ENCODE results near the gene SH3RF3. TPM values are rescaled to one million over a fixed set of nuclear protein-coding genes. Genes with fewer than 3 reads are reported as not detected.

SH3RF3 gene
- total RNA-seq, 1 donor from 2014 or later = 7.3 TPM

GRCh38 chr2:109320195-109320922, 191.4 kb downstream of the SH3RF3 start:
- Histone ChIP-seq H3K36me3 (ENCODE audit: insufficient read depth, low read length) (no peaks in the 10 kb centered on the region), H3K9ac (ENCODE audit: low read length) (no peak overlapping the region), H3K27ac (ENCODE audit: low read depth, low read length) (no peak overlapping the region), H3K27me3 (ENCODE audit: insufficient read depth, low read length) (no peaks in the 10 kb centered on the region), H2AFZ (ENCODE audit: low read depth, low read length) (no peak overlapping the region), H3K79me2 (ENCODE audit: insufficient read depth, low read length) (no peaks in the 10 kb centered on the region), H3K9me3 (ENCODE audit: insufficient read depth, low read depth, low read length) (no peaks in the 10 kb centered on the region), H3K4me3 (ENCODE audit: insufficient read depth, low read depth, low read length) (no peak overlapping the region), H3K4me1 (ENCODE audit: insufficient read depth, low read length) (peaks cover 40% of the 10 kb centered on the region), H3K4me2 (ENCODE audit: low read length) (no peak overlapping the region), H4K20me1 (ENCODE audit: insufficient read depth, low read length) (peaks cover 27% of the 10 kb centered on the region)
- FAIRE-seq (no peak), DNase-seq (ENCODE audit: low read depth) (no peak)
- H3K4me1 Mint-ChIP-seq (ENCODE audit: low read depth, unreplicated experiment) = peaks cover 29% of the 10 kb centered on the region
- H3K4me3 Mint-ChIP-seq (ENCODE audit: unreplicated experiment) = no peak overlapping the region
- no peak overlapping the region for H3K27ac Mint-ChIP-seq (ENCODE audit: unreplicated experiment)
- H3K36me3 Mint-ChIP-seq (ENCODE audit: low read depth, unreplicated experiment) = no peaks in the 10 kb centered on the region
- peaks cover 4% of the 10 kb centered on the region for H3K9me3 Mint-ChIP-seq (ENCODE audit: unreplicated experiment)
- peaks cover 29% of the 10 kb centered on the region for H3K27me3 Mint-ChIP-seq (ENCODE audit: low read depth, unreplicated experiment)
- TF ChIP-seq, protein P1, sequence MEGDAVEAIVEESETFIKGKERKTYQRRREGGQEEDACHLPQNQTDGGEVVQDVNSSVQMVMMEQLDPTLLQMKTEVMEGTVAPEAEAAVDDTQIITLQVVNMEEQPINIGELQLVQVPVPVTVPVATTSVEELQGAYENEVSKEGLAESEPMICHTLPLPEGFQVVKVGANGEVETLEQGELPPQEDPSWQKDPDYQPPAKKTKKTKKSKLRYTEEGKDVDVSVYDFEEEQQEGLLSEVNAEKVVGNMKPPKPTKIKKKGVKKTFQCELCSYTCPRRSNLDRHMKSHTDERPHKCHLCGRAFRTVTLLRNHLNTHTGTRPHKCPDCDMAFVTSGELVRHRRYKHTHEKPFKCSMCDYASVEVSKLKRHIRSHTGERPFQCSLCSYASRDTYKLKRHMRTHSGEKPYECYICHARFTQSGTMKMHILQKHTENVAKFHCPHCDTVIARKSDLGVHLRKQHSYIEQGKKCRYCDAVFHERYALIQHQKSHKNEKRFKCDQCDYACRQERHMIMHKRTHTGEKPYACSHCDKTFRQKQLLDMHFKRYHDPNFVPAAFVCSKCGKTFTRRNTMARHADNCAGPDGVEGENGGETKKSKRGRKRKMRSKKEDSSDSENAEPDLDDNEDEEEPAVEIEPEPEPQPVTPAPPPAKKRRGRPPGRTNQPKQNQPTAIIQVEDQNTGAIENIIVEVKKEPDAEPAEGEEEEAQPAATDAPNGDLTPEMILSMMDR (IDR thresholded peaks at IDR 0.05; ENCODE audit: insufficient read depth, low read depth, low read length) = no peak
- TF ChIP-seq EZH2 (IDR thresholded peaks at IDR 0.05; ENCODE audit: insufficient read depth, low read length) = no peak

- Histone ChIP-seq H3K9me3 (ENCODE audit: insufficient read depth, low read depth, low read length) (no peaks in the 10 kb centered on the region), H3K4me1 (ENCODE audit: insufficient read depth, low read length) (peaks cover 45% of the 10 kb centered on the region), H3K36me3 (ENCODE audit: insufficient read depth, low read length) (no peaks in the 10 kb centered on the region), H2AFZ (ENCODE audit: low read depth, low read length) (no peak overlapping the region), H3K4me2 (ENCODE audit: low read length) (peak overlapping the region; percentile 52), H3K27me3 (ENCODE audit: insufficient read depth, low read length) (no peaks in the 10 kb centered on the region), H3K9ac (ENCODE audit: low read length) (peak overlapping the region; percentile 33), H3K79me2 (ENCODE audit: insufficient read depth, low read length) (no peaks in the 10 kb centered on the region), H3K4me3 (ENCODE audit: insufficient read depth, low read depth, low read length) (no peak overlapping the region), H3K27ac (ENCODE audit: low read depth, low read length) (no peak overlapping the region), H4K20me1 (ENCODE audit: insufficient read depth, low read length) (peaks cover 20% of the 10 kb centered on the region)
- Mint-ChIP-seq H3K27me3 (ENCODE audit: low read depth, unreplicated experiment) (peaks cover 24% of the 10 kb centered on the region), H3K9me3 (ENCODE audit: unreplicated experiment) (peaks cover 4% of the 10 kb centered on the region), H3K36me3 (ENCODE audit: low read depth, unreplicated experiment) (no peaks in the 10 kb centered on the region), H3K4me3 (ENCODE audit: unreplicated experiment) (no peak overlapping the region), H3K27ac (ENCODE audit: unreplicated experiment) (no peak overlapping the region), H3K4me1 (ENCODE audit: low read depth, unreplicated experiment) (peaks cover 37% of the 10 kb centered on the region)
- DNase-seq (ENCODE audit: low read depth) (no peak), FAIRE-seq (no peak)
- TF ChIP-seq, protein P1 (IDR thresholded peaks at IDR 0.05; ENCODE audit: insufficient read depth, low read depth, low read length) = no peak
- no peak for TF ChIP-seq EZH2 (IDR thresholded peaks at IDR 0.05; ENCODE audit: insufficient read depth, low read length)
Measured at GRCh38 chr2:109321570-109321969, 192.6 kb downstream of the SH3RF3 start.

GRCh38 chr2:109322111-109322510, 193.1 kb downstream of the SH3RF3 start:
- peak overlapping the region; percentile 52 for H3K4me2 ChIP-seq (ENCODE audit: low read length)
- H3K9me3 Mint-ChIP-seq (ENCODE audit: unreplicated experiment) = peaks cover 4% of the 10 kb centered on the region
- H3K4me3 Mint-ChIP-seq (ENCODE audit: unreplicated experiment) = peak overlapping the region; percentile 13
- no peaks in the 10 kb centered on the region for H3K79me2 ChIP-seq (ENCODE audit: insufficient read depth, low read length)
- peaks cover 20% of the 10 kb centered on the region for H4K20me1 ChIP-seq (ENCODE audit: insufficient read depth, low read length)
- peaks cover 45% of the 10 kb centered on the region for H3K4me1 ChIP-seq (ENCODE audit: insufficient read depth, low read length)
- H3K27me3 ChIP-seq (ENCODE audit: insufficient read depth, low read length) = no peaks in the 10 kb centered on the region
- no peaks in the 10 kb centered on the region for H3K9me3 ChIP-seq (ENCODE audit: insufficient read depth, low read depth, low read length)
- H3K36me3 ChIP-seq (ENCODE audit: insufficient read depth, low read length) = no peaks in the 10 kb centered on the region
- peak overlapping the region; percentile 33 for H3K9ac ChIP-seq (ENCODE audit: low read length)
- DNase-seq (ENCODE audit: low read depth) = peak; percentile 82
- no peak overlapping the region for H2AFZ ChIP-seq (ENCODE audit: low read depth, low read length)
- TF ChIP-seq, protein P1 (IDR thresholded peaks at IDR 0.05; ENCODE audit: insufficient read depth, low read depth, low read length) = no peak
- TF ChIP-seq EZH2 (IDR thresholded peaks at IDR 0.05; ENCODE audit: insufficient read depth, low read length) = no peak
- H3K27me3 Mint-ChIP-seq (ENCODE audit: low read depth, unreplicated experiment) = peaks cover 22% of the 10 kb centered on the region
- H3K4me1 Mint-ChIP-seq (ENCODE audit: low read depth, unreplicated experiment) = peaks cover 37% of the 10 kb centered on the region
- no peak for FAIRE-seq
- no peaks in the 10 kb centered on the region for H3K36me3 Mint-ChIP-seq (ENCODE audit: low read depth, unreplicated experiment)
- H3K4me3 ChIP-seq (ENCODE audit: insufficient read depth, low read depth, low read length) = no peak overlapping the region
- H3K27ac ChIP-seq (ENCODE audit: low read depth, low read length) = no peak overlapping the region
- no peak overlapping the region for H3K27ac Mint-ChIP-seq (ENCODE audit: unreplicated experiment)
